Hepatocyte (in vitro differentiated cells): ENCODE measurements around the gene TMEM170B.

ENCODE experiments used
- EZH2 ChIP-seq: fragments of 200-600 bp; sonication (generic); IDR thresholded peaks from 2 replicates; pipeline ENCODE4 v1.6.1; 2016; ENCODE audit warnings: antibody characterized with exemption, mild to moderate bottlenecking, borderline replicate concordance
- EZH2phosphoT487 ChIP-seq: fragments of 200-600 bp; sonication (generic); IDR thresholded peaks from one replicate; pipeline ENCODE4 v1.6.1; 2018; ENCODE audit warnings: antibody characterized with exemption, mild to moderate bottlenecking, low read depth, moderate library complexity; ENCODE audit not compliant: unreplicated experiment, severe bottlenecking
- TF ChIP-seq, protein P1 (sequence below): fragments of 200-600 bp; sonication (generic); IDR thresholded peaks from 2 replicates; pipeline ENCODE4 v1.5.1; 2016; ENCODE audit warnings: antibody characterized with exemption, mild to moderate bottlenecking; ENCODE audit not compliant: poor library complexity

DNA sequence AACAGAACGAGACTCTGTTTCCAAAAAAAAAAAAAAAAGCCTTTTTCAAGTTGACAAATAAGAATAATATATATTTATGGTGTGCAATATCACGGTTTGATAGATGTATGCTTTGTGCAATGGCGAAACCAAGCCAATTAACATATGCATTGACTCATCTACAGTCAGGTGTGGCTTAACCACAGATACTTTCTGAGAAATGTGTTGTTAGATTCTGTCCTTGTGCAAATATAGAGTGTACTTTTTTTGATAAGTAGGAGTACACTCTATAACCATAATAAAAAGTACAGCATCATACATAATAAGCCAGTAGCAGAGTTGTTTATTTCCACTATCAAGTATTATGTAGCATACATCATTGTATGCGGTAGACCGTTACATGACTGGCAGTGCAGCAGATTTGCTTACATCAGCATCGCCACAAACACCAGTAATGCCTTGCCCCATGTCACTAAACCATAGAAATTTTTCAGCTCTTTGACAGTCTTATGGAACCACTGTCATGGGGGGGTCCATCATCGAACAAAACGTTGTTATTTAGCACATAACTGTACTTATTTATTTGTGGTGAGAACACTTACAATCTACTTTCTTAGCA, 59.2 kb downstream of the TMEM170B start:
- TF ChIP-seq, protein P1, sequence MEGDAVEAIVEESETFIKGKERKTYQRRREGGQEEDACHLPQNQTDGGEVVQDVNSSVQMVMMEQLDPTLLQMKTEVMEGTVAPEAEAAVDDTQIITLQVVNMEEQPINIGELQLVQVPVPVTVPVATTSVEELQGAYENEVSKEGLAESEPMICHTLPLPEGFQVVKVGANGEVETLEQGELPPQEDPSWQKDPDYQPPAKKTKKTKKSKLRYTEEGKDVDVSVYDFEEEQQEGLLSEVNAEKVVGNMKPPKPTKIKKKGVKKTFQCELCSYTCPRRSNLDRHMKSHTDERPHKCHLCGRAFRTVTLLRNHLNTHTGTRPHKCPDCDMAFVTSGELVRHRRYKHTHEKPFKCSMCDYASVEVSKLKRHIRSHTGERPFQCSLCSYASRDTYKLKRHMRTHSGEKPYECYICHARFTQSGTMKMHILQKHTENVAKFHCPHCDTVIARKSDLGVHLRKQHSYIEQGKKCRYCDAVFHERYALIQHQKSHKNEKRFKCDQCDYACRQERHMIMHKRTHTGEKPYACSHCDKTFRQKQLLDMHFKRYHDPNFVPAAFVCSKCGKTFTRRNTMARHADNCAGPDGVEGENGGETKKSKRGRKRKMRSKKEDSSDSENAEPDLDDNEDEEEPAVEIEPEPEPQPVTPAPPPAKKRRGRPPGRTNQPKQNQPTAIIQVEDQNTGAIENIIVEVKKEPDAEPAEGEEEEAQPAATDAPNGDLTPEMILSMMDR = no peak
- TF ChIP-seq EZH2 = no peak
- TF ChIP-seq EZH2phosphoT487 = no peak
